Right lobe of liver (tissue), 4 donors: ENCODE results near the gene PRG2.

Experiments
- POLR2A ChIP-seq: fragments of 450-650 bp; IDR thresholded peaks from one replicate; pipeline ENCODE4 v1.6.1; 2017; ENCODE audit warnings: antibody characterized with exemption, mild to moderate bottlenecking
- TF ChIP-seq, protein P1 (sequence below), 4 donors: fragments of 200-600 bp in 3 of 4; fragments of 450-650 bp in 1 of 4; IDR thresholded peaks; one replicate each; pipeline versions ENCODE4 v1.5.1 to v1.8.0; 2016 to 2022; ENCODE audit warnings: antibody characterized with exemption in 4 of 4, mild to moderate bottlenecking in 2 of 4
- donor health status: DM: no; HTN: no; CAD: no.
- donor health status: DM: no; HTN: no; CAD: no.
- donor health status: DM: no; HTN: yes; CAD: no.

DNA sequence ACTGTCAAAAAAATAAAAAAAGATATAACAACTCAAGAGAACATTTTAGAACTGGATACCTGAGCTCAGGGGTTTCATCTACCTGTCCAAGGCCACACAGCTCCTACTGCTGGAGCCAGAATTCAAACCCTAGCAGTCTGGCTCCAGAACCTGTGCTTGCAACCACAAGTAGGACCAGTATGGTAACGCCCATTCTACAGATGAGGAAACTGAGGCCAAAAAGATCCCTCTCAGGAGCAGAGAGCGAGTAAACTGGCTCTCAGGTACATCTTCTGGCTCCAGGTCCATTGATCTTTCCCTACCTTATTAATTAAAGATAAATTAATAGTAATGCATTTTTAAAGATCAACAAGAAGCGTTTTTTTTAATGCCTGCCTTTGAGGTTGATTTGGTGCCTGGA is 33.1 kb downstream of the PRG2 start:
- no peak for TF ChIP-seq POLR2A
- TF ChIP-seq, protein P1, sequence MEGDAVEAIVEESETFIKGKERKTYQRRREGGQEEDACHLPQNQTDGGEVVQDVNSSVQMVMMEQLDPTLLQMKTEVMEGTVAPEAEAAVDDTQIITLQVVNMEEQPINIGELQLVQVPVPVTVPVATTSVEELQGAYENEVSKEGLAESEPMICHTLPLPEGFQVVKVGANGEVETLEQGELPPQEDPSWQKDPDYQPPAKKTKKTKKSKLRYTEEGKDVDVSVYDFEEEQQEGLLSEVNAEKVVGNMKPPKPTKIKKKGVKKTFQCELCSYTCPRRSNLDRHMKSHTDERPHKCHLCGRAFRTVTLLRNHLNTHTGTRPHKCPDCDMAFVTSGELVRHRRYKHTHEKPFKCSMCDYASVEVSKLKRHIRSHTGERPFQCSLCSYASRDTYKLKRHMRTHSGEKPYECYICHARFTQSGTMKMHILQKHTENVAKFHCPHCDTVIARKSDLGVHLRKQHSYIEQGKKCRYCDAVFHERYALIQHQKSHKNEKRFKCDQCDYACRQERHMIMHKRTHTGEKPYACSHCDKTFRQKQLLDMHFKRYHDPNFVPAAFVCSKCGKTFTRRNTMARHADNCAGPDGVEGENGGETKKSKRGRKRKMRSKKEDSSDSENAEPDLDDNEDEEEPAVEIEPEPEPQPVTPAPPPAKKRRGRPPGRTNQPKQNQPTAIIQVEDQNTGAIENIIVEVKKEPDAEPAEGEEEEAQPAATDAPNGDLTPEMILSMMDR (IDR thresholded peaks at IDR 0.05): no peak
